ENCODE results near the gene ENPP6.
"Not testable (repeated sequence)": the region's sequence is repeated elsewhere in the genome, so short reads cannot be mapped to it uniquely, and the experiment has no call there.

ENPP6 gene

GRCh38 chr4:184145596-184145995 is 72.1 kb downstream of the ENPP6 start:
- Histone ChIP-seq H3K4me3 (ENCODE audit: insufficient read depth, low read length, poor library complexity, severe bottlenecking) (no peak overlapping the region), H3K9me3 (ENCODE audit: insufficient read depth, low read length) (no peaks in the 10 kb centered on the region), H3K9me2 (replicated peaks; ENCODE audit: insufficient read depth, low read length) (no peaks in the 10 kb centered on the region), H3K79me2 (ENCODE audit: insufficient read depth, low read length) (no peaks in the 10 kb centered on the region), H4K20me1 (ENCODE audit: low read depth, low read length) (no peaks in the 10 kb centered on the region), H2AFZ (ENCODE audit: low read depth, low read length, severe bottlenecking) (no peak overlapping the region), H3K36me3 (ENCODE audit: low read length) (no peaks in the 10 kb centered on the region), H3K27me3 (ENCODE audit: low read length) (no peaks in the 10 kb centered on the region), H3K9ac (ENCODE audit: low read length) (no peak overlapping the region), H3K4me2 (ENCODE audit: low read depth, low read length, poor library complexity, severe bottlenecking) (no peak overlapping the region), H3K27ac (ENCODE audit: low read depth, low read length) (no peak overlapping the region), H3F3A (ENCODE audit: insufficient read depth) (no peaks in the 10 kb centered on the region)
- TF ChIP-seq EZH2phosphoT487 (conservative IDR thresholded peaks at IDR 0.05; ENCODE audit: low read length) (no peak), CTCF (IDR thresholded peaks at IDR 0.05; ENCODE audit: insufficient read depth, low read length, poor library complexity, severe bottlenecking) (no peak)

GRCh38 chr4:184143770-184144564 is 73.7 kb downstream of the ENPP6 start:
- Histone ChIP-seq H3K27ac (ENCODE audit: low read depth, low read length) (no peak overlapping the region), H3K79me2 (ENCODE audit: insufficient read depth, low read length) (no peaks in the 10 kb centered on the region), H3K27me3 (ENCODE audit: low read length) (no peaks in the 10 kb centered on the region), H3K9me2 (replicated peaks; ENCODE audit: insufficient read depth, low read length) (no peaks in the 10 kb centered on the region), H3F3A (ENCODE audit: insufficient read depth) (no peaks in the 10 kb centered on the region), H3K4me3 (ENCODE audit: insufficient read depth, low read length, poor library complexity, severe bottlenecking) (no peak overlapping the region), H3K36me3 (ENCODE audit: low read length) (no peaks in the 10 kb centered on the region), H4K20me1 (ENCODE audit: low read depth, low read length) (no peaks in the 10 kb centered on the region), H2AFZ (ENCODE audit: low read depth, low read length, severe bottlenecking) (no peak overlapping the region), H3K4me2 (ENCODE audit: low read depth, low read length, poor library complexity, severe bottlenecking) (no peak overlapping the region), H3K9me3 (ENCODE audit: insufficient read depth, low read length) (no peaks in the 10 kb centered on the region), H3K9ac (ENCODE audit: low read length) (no peak overlapping the region)
- no peak for TF ChIP-seq EZH2phosphoT487 (conservative IDR thresholded peaks at IDR 0.05; ENCODE audit: low read length)

- Histone ChIP-seq H3K4me3 (ENCODE audit: insufficient read depth, low read length, poor library complexity, severe bottlenecking) (no peak overlapping the region), H3K4me2 (ENCODE audit: low read depth, low read length, poor library complexity, severe bottlenecking) (no peak overlapping the region), H3K36me3 (ENCODE audit: low read length) (no peaks in the 10 kb centered on the region), H3K9me3 (ENCODE audit: insufficient read depth, low read length) (no peaks in the 10 kb centered on the region), H3K27me3 (ENCODE audit: low read length) (no peaks in the 10 kb centered on the region), H3K9me2 (replicated peaks; ENCODE audit: insufficient read depth, low read length) (no peaks in the 10 kb centered on the region), H2AFZ (ENCODE audit: low read depth, low read length, severe bottlenecking) (no peak overlapping the region), H3K79me2 (ENCODE audit: insufficient read depth, low read length) (no peaks in the 10 kb centered on the region), H3F3A (ENCODE audit: insufficient read depth) (no peaks in the 10 kb centered on the region), H3K9ac (ENCODE audit: low read length) (no peak overlapping the region), H4K20me1 (ENCODE audit: low read depth, low read length) (no peaks in the 10 kb centered on the region), H3K27ac (ENCODE audit: low read depth, low read length) (no peak overlapping the region)
- no peak for TF ChIP-seq EZH2phosphoT487 (conservative IDR thresholded peaks at IDR 0.05; ENCODE audit: low read length)
- no peak for TF ChIP-seq CTCF (IDR thresholded peaks at IDR 0.05; ENCODE audit: insufficient read depth, low read length, poor library complexity, severe bottlenecking)
Measured at GRCh38 chr4:184142121-184143000, 75.3 kb downstream of the ENPP6 start.

- H3K9ac ChIP-seq (ENCODE audit: low read length); H3K79me2 ChIP-seq (ENCODE audit: insufficient read depth, low read length); H4K20me1 ChIP-seq (ENCODE audit: low read depth, low read length); H3K4me2 ChIP-seq (ENCODE audit: low read depth, low read length, poor library complexity, severe bottlenecking); H3K4me3 ChIP-seq (ENCODE audit: insufficient read depth, low read length, poor library complexity, severe bottlenecking); H3K27me3 ChIP-seq (ENCODE audit: low read length); H2AFZ ChIP-seq (ENCODE audit: low read depth, low read length, severe bottlenecking); H3K27ac ChIP-seq (ENCODE audit: low read depth, low read length); H3F3A ChIP-seq (ENCODE audit: insufficient read depth); H3K36me3 ChIP-seq (ENCODE audit: low read length); H3K9me3 ChIP-seq (ENCODE audit: insufficient read depth, low read length); H3K9me2 ChIP-seq (replicated peaks; ENCODE audit: insufficient read depth, low read length): not testable (repeated sequence)
Measured at GRCh38 chr4:184140901-184141300, 76.8 kb downstream of the ENPP6 start.
